Stimulated activated effector memory CD8-positive, alpha-beta T cell treated with anti-CD3 and anti-CD28 coated beads, Interleukin-12 subunit alpha, Interleukin-12 subunit beta, amount 100 ng/mL, for 72 hours (primary cell): ENCODE measurements around the gene IBA57.

Source experiments
- ATAC-seq: fragments of 150-1000 bp; cut with Tn5 transposase; 2 replicates; pipeline ENCODE4 v1.10.0; 2021
- DNase-seq, 2 donors: peaks; one replicate each; pipeline ENCODE4 v3.0.0; 2021 to 2022; ENCODE audit warnings: low spot score in 2 of 2
- H3K27ac Mint-ChIP-seq: one replicate; pipeline ENCODE4 v1.8.0; 2022; ENCODE audit warnings: mild to moderate bottlenecking, mixed read lengths
- H3K36me3 Mint-ChIP-seq: one replicate; pipeline ENCODE4 v1.8.0; 2022; ENCODE audit warnings: mild to moderate bottlenecking, mixed read lengths
- H3K4me1 Mint-ChIP-seq: one replicate; pipeline ENCODE4 v1.8.0; 2022; ENCODE audit warnings: mixed read lengths
- H3K4me3 Mint-ChIP-seq: one replicate; pipeline ENCODE4 v1.8.0; 2022; ENCODE audit warnings: mild to moderate bottlenecking, mixed read lengths
- H3K9me3 Mint-ChIP-seq: one replicate; pipeline ENCODE4 v1.8.0; 2022; ENCODE audit warnings: mixed read lengths

The IBA57 gene

DNA sequence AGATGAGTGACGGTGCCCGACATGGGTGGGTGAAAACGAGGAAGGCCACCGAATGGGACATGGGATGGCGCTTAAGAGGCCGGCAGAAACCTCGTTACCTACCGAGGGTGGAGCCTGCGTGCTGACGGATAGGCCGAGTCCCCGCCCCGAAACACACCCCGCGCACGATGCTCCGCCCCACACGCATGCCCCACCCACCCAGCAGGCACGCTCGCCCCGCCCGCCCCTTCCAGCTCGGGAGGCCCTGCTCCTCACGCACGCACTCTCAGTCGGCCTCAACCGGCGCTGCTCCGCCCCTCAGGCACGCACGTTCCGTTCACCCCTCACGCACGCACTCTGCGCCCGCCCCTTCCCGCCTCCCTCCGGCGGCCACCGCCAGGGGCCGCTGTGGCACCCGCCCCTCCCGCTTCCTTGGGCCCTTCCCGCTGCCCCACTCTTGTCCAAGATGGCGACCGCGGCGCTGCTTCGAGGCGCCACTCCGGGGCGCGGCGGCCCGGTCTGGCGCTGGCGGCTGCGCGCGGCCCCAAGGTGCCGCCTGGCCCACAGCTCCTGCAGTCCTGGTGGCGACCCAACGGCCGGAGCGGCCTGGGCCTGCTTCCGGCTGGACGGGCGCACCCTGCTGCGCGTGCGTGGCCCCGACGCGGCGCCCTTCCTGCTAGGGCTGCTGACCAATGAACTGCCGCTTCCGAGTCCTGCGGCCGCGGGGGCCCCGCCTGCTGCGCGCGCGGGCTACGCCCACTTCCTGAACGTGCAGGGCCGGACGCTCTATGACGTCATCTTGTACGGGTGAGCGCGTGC lies at the start of gene IBA57:
IBA57 (plus strand) TSS at position 433 of the 798 bp plus-strand sequence; CDS start at position 446, 13 bp downstream.
- H3K4me1 Mint-ChIP-seq, result peaks cover 46% of the 10 kb centered on the region
- H3K9me3 Mint-ChIP-seq, result no peaks in the 10 kb centered on the region
- ATAC-seq, result peak; percentile 88
- H3K27ac Mint-ChIP-seq, result peak within 1 kb of the TSS; percentile 84
- DNase-seq, result peak; percentile 99 to 100
- H3K36me3 Mint-ChIP-seq, result peaks cover 28% of the 10 kb centered on the region
- H3K4me3 Mint-ChIP-seq, result peak within 1 kb of the TSS; percentile 71

DNA sequence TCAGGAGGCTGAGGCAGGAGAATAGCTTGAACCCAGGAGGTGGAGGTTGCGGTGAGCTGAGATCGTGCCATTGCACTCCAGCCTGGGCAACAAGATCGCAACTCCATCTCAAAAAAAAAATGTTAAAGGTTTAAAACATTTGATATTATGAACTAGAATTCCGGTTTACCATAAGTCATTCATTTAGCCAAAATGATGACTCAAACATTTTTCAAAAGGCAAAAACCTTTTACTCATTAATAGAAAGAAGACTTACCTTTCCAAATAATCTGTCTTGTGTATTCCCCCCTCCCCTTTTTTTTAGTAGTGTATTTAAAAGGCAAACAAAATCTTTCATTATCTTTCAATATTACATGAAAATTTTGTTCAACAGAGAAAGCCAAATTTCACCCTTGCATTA lies 48.3 kb upstream of the IBA57 start:
- H3K4me1 Mint-ChIP-seq, result no peaks in the 10 kb centered on the region
- no peak for DNase-seq
- no peak overlapping the region for H3K4me3 Mint-ChIP-seq
- H3K27ac Mint-ChIP-seq, result no peak overlapping the region
- H3K36me3 Mint-ChIP-seq, result no peaks in the 10 kb centered on the region
- no peak for ATAC-seq
- peaks cover 3% of the 10 kb centered on the region for H3K9me3 Mint-ChIP-seq

DNA sequence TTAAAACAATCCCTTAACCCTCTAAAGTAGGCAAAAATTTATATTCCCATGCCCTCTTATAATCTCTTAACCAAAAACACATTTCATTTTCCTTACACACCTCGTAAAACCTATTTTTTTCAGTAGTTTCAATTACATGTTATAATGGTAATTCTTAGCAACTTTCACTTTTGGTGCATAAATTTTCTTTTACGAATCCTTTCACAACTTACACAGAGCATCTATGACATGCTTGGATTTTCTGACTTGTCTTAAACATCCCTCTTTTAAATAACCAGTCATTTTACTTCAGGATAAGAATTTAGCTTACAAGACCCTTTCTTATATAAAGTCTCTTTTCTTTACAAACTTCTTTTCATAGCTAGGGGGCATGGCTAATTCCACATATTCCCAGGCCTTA lies 47.6 kb upstream of the IBA57 start:
- ATAC-seq (no peak), DNase-seq (no peak)
- Mint-ChIP-seq H3K27ac (no peak overlapping the region), H3K4me3 (no peak overlapping the region), H3K9me3 (peaks cover 3% of the 10 kb centered on the region), H3K36me3 (no peaks in the 10 kb centered on the region), H3K4me1 (no peaks in the 10 kb centered on the region)

GRCh38 chr1:228120351-228120750 lies 45.3 kb upstream of the IBA57 start:
- Mint-ChIP-seq H3K4me3 (no peak overlapping the region), H3K9me3 (peaks cover 3% of the 10 kb centered on the region), H3K27ac (no peak overlapping the region), H3K4me1 (no peaks in the 10 kb centered on the region), H3K36me3 (no peaks in the 10 kb centered on the region)
- ATAC-seq (no peak), DNase-seq (no peak)

- peaks cover 3% of the 10 kb centered on the region for H3K9me3 Mint-ChIP-seq
- H3K4me3 Mint-ChIP-seq, result no peak overlapping the region
- no peak overlapping the region for H3K27ac Mint-ChIP-seq
- H3K4me1 Mint-ChIP-seq, result no peaks in the 10 kb centered on the region
- H3K36me3 Mint-ChIP-seq, result no peaks in the 10 kb centered on the region
- ATAC-seq, result no peak
- no peak for DNase-seq
Observed at GRCh38 chr1:228120857-228121489, 44.6 kb upstream of the IBA57 start.

DNA sequence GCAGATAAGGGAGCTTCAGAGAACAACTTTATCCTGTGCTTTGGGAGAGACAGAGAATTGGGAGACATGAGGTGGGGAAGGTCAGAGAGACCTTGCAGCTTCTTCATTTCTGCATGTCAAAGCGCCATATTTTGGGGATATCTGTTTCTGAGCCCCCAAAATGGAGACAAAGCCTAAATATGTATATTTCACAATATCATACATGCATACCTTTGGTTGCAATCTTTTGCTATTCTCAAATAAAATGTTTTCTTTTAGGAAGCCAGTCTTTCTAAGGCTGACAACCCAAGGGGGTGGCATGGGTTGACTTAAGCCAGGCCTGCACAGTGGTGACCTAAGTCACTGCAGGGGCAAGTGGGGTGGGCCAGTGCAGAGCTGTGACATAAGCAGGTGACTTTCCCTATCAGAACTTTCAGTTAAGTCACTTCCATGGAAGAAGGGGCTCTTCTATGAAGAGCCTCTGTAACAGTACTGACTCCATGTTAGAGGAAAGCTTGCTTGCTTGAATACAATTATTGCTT lies 42.6 kb upstream of the IBA57 start:
- no peaks in the 10 kb centered on the region for H3K4me1 Mint-ChIP-seq
- DNase-seq, result no peak
- peaks cover 2% of the 10 kb centered on the region for H3K9me3 Mint-ChIP-seq
- no peaks in the 10 kb centered on the region for H3K36me3 Mint-ChIP-seq
- no peak overlapping the region for H3K4me3 Mint-ChIP-seq
- H3K27ac Mint-ChIP-seq, result no peak overlapping the region
- no peak for ATAC-seq

DNA sequence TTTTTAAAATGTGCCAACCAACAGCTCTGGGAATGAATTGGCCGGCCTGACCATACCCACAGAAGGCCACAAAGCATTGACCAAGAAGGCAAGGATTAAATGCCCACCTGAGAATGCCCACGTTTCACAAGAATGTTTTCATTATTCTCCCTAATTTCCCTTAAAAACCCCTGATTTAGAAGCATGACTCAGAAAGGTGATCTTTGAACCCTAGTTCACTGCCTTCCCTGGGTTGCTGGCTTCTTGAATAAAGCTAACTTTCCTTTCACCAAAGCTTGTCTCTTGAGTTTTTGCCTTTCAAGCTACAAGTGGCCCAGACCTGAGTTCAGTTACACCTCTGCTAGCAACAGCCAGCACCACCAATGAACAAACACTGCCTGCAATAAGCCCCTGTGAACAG lies 42.1 kb upstream of the IBA57 start:
- no peak for ATAC-seq
- no peaks in the 10 kb centered on the region for H3K4me1 Mint-ChIP-seq
- H3K27ac Mint-ChIP-seq, result no peak overlapping the region
- no peak overlapping the region for H3K4me3 Mint-ChIP-seq
- no peak for DNase-seq
- H3K36me3 Mint-ChIP-seq, result no peaks in the 10 kb centered on the region
- H3K9me3 Mint-ChIP-seq, result no peaks in the 10 kb centered on the region

- DNase-seq (no peak), ATAC-seq (no peak)
- Mint-ChIP-seq H3K4me3 (no peak overlapping the region), H3K27ac (no peak overlapping the region), H3K36me3 (no peaks in the 10 kb centered on the region), H3K9me3 (no peaks in the 10 kb centered on the region), H3K4me1 (no peaks in the 10 kb centered on the region)
Observed at GRCh38 chr1:228125185-228125584, 40.4 kb upstream of the IBA57 start.

DNA sequence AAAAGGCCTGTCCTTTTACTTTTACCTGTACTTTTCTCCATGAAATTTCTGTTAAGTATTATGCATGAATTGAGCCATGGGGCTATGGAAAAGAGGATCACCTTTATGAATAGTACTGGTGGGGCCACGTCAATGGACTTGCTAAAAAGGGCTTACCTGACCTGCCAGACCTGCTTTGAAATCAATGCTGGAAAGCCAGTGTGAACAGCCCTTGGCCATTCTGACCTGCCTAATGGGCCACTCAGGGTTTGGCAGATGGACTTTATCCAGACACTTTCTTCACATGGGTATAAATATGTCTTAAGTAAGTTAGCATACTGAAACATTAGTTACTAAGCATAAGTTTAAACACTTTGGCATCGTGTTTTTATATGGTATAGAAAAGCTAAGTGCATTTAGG lies 33.8 kb upstream of the IBA57 start:
- ATAC-seq (no peak), DNase-seq (no peak)
- no peaks in the 10 kb centered on the region for H3K36me3 Mint-ChIP-seq

GRCh38 chr1:228134591-228134990 lies 31.0 kb upstream of the IBA57 start:
- peak overlapping the region; percentile 63 for H3K27ac Mint-ChIP-seq
- no peaks in the 10 kb centered on the region for H3K9me3 Mint-ChIP-seq
- no peak overlapping the region for H3K4me3 Mint-ChIP-seq
- peaks cover 2% of the 10 kb centered on the region for H3K36me3 Mint-ChIP-seq
- peaks cover 15% of the 10 kb centered on the region for H3K4me1 Mint-ChIP-seq
- no peak for ATAC-seq
- no peak for DNase-seq

More for the DNA sequence above, 33.8 kb upstream of the IBA57 start:
- Mint-ChIP-seq H3K9me3 (no peaks in the 10 kb centered on the region), H3K4me1 (peaks cover 7% of the 10 kb centered on the region), H3K27ac (no peak overlapping the region), H3K4me3 (no peak overlapping the region)

GRCh38 chr1:228136901-228137300 lies 28.7 kb upstream of the IBA57 start:
- ATAC-seq, result no peak
- no peak overlapping the region for H3K4me3 Mint-ChIP-seq

GRCh38 chr1:228139406-228139930 lies 26.1 kb upstream of the IBA57 start:
- no peak for DNase-seq
- H3K27ac Mint-ChIP-seq, result peak overlapping the region; percentile 84
- ATAC-seq, result no peak
- H3K36me3 Mint-ChIP-seq, result peaks cover 31% of the 10 kb centered on the region
- H3K9me3 Mint-ChIP-seq, result no peaks in the 10 kb centered on the region
- peak overlapping the region; percentile 93 for H3K4me3 Mint-ChIP-seq
- H3K4me1 Mint-ChIP-seq, result peaks cover 40% of the 10 kb centered on the region

More at GRCh38 chr1:228136901-228137300, 28.7 kb upstream of the IBA57 start:
- peak overlapping the region; percentile 63 for H3K27ac Mint-ChIP-seq
- DNase-seq, result no peak
- peaks cover 15% of the 10 kb centered on the region for H3K4me1 Mint-ChIP-seq
- H3K9me3 Mint-ChIP-seq, result no peaks in the 10 kb centered on the region
- peaks cover 13% of the 10 kb centered on the region for H3K36me3 Mint-ChIP-seq

- peak within 1 kb of the TSS; percentile 93 for H3K4me3 Mint-ChIP-seq
- H3K4me1 Mint-ChIP-seq, result peaks cover 46% of the 10 kb centered on the region
- ATAC-seq (peak; percentile 92), DNase-seq (peak; percentile 99 to 100)
- peak within 1 kb of the TSS; percentile 84 for H3K27ac Mint-ChIP-seq
- no peaks in the 10 kb centered on the region for H3K9me3 Mint-ChIP-seq
- peaks cover 31% of the 10 kb centered on the region for H3K36me3 Mint-ChIP-seq
Observed at GRCh38 chr1:228139931-228140723, 25.5 kb upstream of the IBA57 start, which contains the start of gene GUK1. TSS of gene GUK1 (plus strand) at chr1:228140279. CDS start at chr1:228140303, 24 bp downstream.

DNA sequence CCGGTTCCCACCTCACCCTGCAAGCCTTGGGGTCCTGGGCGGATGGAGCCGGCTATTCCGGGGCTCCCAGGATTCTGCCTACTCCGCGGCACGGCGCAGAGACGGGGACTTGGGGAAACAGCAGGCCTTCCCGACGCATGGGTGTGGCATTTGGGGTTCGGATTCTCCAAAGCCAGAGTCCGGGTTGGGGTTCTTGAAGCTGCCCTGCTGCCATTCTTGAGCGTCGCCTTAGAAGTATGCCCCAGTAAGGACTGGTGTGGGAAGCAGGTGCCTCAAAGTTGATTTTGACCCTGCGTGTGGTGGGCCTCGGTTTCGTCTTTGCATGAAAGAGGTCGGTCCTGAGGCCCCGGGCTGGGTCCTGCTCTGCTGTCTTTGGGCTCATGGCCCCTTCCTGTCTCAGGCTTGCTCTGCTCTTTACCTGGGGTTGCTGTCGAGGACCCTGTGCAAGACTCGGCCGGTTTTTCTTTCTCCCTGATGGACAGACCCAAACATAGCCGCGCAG lies 24.8 kb upstream of the IBA57 start:
- ATAC-seq (no peak), DNase-seq (peak in 1 of 2 donors; percentile 66)
- peak overlapping the region; percentile 93 for H3K4me3 Mint-ChIP-seq
- H3K27ac Mint-ChIP-seq, result peak overlapping the region; percentile 84
- H3K9me3 Mint-ChIP-seq, result no peaks in the 10 kb centered on the region
- H3K4me1 Mint-ChIP-seq, result peaks cover 46% of the 10 kb centered on the region
- peaks cover 31% of the 10 kb centered on the region for H3K36me3 Mint-ChIP-seq
